Breast epithelium (tissue), 4 donors: ENCODE measurements around the gene KCND3. TPM values are rescaled to one million over a fixed set of nuclear protein-coding genes. Genes with fewer than 3 reads are reported as not detected.

Experiments used
- DNase-seq, 2 donors: peaks; one replicate each; pipeline ENCODE4 v3.0.0-alpha.2; 2019; ENCODE audit warnings: low spot score in 2 of 2
- H3K27ac ChIP-seq, 2 donors: fragments of 200-600 bp; sonication (generic) in 1 of 2; one replicate each; pipeline ENCODE4 v1.5.1; 2016 to 2019; ENCODE audit warnings: mild to moderate bottlenecking in 1 of 2
- H3K27me3 ChIP-seq, 2 donors: fragments of 200-600 bp; sonication (generic) in 1 of 2; one replicate each; pipeline versions ENCODE4 v1.5.1 to v1.6.0; 2017 to 2019; ENCODE audit warnings: control low read depth in 1 of 2, mild to moderate bottlenecking in 1 of 2
- H3K36me3 ChIP-seq: fragments of 200-600 bp; one replicate; pipeline ENCODE4 v1.5.1; 2019
- H3K4me1 ChIP-seq, 2 donors: fragments of 200-600 bp; sonication (generic); one replicate each; pipeline ENCODE4 v1.5.1; 2016 to 2019; ENCODE audit warnings: control low read depth in 1 of 2
- H3K4me3 ChIP-seq, 3 donors: fragments of 200-600 bp; sonication (generic); 1 replicate in 2 of 3; 2 replicates in 1 of 3; pipeline ENCODE4 v1.5.1; 2016 to 2019; ENCODE audit warnings: mild to moderate bottlenecking in 3 of 3, moderate library complexity in 2 of 3
- H3K9me3 ChIP-seq, 2 donors: fragments of 200-600 bp; sonication (generic) in 1 of 2; one replicate each; pipeline ENCODE4 v1.5.1; 2016 to 2019; ENCODE audit warnings: control low read depth in 1 of 2
- POLR2A ChIP-seq: fragments of 450-650 bp; IDR thresholded peaks from one replicate; pipeline ENCODE4 v1.6.1; 2016; ENCODE audit warnings: antibody characterized with exemption, mild to moderate bottlenecking, moderate library complexity
- POLR2AphosphoS5 ChIP-seq, 3 donors: sonication (generic); formaldehyde crosslinking; IDR thresholded peaks; one replicate each; pipeline ENCODE4 v1.6.1; 2017; ENCODE audit warnings: antibody characterized with exemption in 3 of 3
- intact Hi-C: fragments of 100-400 bp; cut with DNase I; formaldehyde crosslinking; loops from one replicate; pipeline ENCODE4 v1.15.1; 2023; ENCODE audit warnings: low total_unique reads
- total RNA-seq, 3 donors: library from RNA; depleted of rRNA; stranded (reverse); fragments of >200 nt; gene quantifications; one replicate each; pipeline ENCODE4 v1.1.0, GENCODE V29; 2016
- TF ChIP-seq, protein P1 (sequence below), 3 donors: fragments of 450-650 bp; IDR thresholded peaks; one replicate each; pipeline ENCODE4 v1.5.1; 2016 to 2017; ENCODE audit warnings: antibody characterized with exemption in 3 of 3, mild to moderate bottlenecking in 3 of 3, moderate library complexity in 3 of 3

KCND3 gene
- total RNA-seq, 3 donors from 2014 or later, result 5.9 to 10.2 (median 6.7) TPM

DNA sequence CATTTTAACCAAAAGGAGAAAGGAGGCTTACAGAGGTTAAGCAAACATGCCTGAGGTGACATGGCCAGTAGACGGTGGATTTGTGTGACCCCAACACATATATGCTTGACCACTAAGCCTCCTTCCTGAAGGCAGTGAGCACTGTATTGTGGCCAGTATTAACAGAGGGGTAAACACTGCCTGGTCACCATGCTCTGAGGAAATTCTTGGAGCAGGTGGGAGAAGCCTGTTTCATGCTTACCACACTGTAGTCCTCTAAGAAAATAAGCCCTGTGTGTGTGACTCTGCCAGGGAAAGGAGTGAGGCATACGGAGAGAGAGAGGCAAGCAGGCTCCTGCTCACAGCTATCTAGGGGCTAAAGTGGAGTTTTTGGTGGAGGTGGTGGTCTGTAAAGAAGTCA, 102.7 kb downstream of the KCND3 start:
- Histone ChIP-seq H3K27me3 (no peaks in the 10 kb centered on the region), H3K9me3 (no peaks in the 10 kb centered on the region), H3K4me1 (no peaks in the 10 kb centered on the region), H3K27ac (no peak overlapping the region), H3K36me3 (no peaks in the 10 kb centered on the region), H3K4me3 (no peak overlapping the region)
- TF ChIP-seq POLR2AphosphoS5 (IDR thresholded peaks at IDR 0.05) (no peak), POLR2A (no peak)
- TF ChIP-seq, protein P1, sequence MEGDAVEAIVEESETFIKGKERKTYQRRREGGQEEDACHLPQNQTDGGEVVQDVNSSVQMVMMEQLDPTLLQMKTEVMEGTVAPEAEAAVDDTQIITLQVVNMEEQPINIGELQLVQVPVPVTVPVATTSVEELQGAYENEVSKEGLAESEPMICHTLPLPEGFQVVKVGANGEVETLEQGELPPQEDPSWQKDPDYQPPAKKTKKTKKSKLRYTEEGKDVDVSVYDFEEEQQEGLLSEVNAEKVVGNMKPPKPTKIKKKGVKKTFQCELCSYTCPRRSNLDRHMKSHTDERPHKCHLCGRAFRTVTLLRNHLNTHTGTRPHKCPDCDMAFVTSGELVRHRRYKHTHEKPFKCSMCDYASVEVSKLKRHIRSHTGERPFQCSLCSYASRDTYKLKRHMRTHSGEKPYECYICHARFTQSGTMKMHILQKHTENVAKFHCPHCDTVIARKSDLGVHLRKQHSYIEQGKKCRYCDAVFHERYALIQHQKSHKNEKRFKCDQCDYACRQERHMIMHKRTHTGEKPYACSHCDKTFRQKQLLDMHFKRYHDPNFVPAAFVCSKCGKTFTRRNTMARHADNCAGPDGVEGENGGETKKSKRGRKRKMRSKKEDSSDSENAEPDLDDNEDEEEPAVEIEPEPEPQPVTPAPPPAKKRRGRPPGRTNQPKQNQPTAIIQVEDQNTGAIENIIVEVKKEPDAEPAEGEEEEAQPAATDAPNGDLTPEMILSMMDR (IDR thresholded peaks at IDR 0.05), result no peak
- intact Hi-C loops, result no loop called here
- DNase-seq, result no peak

DNA sequence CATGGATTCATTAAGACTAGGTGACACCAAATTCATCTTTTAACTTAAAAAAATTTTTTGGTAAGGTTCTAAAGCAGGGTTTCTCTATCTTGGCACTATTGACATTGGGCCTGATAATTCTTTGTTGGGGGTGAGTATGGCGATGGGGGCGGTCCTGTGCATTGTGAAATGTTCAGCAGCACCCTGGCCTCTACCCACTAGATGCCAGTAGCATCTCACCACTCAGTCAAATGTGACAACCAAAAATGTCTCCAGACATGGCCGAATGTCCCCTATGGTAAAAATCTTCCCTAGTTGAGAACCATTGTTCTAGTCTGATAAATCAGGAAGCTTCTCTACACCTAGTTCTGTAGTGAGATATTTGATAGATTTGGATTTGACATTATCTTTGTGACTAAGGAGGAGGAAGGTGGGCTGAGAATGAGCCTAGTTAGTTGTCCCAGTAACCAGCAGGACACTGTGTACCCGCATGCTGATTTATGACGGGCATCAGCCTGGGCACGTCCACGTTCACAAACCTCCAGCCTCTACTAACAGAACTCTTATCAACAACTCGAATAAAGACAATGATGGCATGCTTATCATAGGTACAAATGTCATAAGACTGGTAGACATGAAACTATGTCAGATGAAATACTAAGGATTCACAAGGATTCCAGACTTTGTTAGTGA, 104.6 kb downstream of the KCND3 start:
- TF ChIP-seq POLR2A, result no peak
- TF ChIP-seq, protein P1 (IDR thresholded peaks at IDR 0.05), result no peak
- TF ChIP-seq POLR2AphosphoS5 (IDR thresholded peaks at IDR 0.05), result no peak
- H3K4me3 ChIP-seq, result no peak overlapping the region

DNA sequence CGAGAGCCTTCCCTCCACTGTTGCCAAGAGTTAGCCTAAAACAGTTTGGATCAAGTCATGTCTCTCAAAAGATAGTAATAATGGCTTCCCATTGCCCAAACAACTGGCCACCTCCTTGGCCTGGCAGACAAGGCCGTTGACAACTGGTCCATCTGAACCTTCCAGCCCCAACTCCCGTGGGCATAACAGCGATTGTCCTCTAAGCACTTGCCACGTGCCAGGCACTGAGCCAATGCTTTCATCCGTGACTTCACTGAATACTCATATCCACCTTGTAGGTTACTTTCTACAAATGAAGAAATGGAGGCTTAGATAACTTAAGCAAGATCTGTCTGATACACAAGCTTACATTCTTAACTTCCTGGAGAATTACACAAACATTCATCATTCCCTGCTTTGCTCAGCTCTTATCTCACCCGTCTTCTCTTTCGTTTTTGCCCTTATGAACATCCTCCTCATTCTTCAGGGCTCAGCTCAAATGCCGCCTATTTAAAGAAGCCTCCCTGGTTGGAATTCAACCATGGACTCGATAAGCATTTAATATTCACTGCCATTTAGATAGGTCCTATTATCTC, 106.4 kb downstream of the KCND3 start:
- TF ChIP-seq, protein P1 (IDR thresholded peaks at IDR 0.05), result no peak
- no peak for TF ChIP-seq POLR2AphosphoS5 (IDR thresholded peaks at IDR 0.05)
- TF ChIP-seq POLR2A, result no peak
- no peaks in the 10 kb centered on the region for H3K4me1 ChIP-seq
- no peaks in the 10 kb centered on the region for H3K9me3 ChIP-seq
- H3K27ac ChIP-seq, result no peak overlapping the region
- no peak for DNase-seq
- H3K27me3 ChIP-seq, result no peaks in the 10 kb centered on the region
- H3K4me3 ChIP-seq, result no peak overlapping the region
- intact Hi-C loops, result no loop called here
- H3K36me3 ChIP-seq, result no peaks in the 10 kb centered on the region

More for the DNA sequence above, 104.6 kb downstream of the KCND3 start:
- intact Hi-C loops, result no loop called here
- H3K9me3 ChIP-seq, result no peaks in the 10 kb centered on the region
- H3K27ac ChIP-seq, result no peak overlapping the region
- no peak for DNase-seq
- H3K27me3 ChIP-seq, result no peaks in the 10 kb centered on the region
- H3K4me1 ChIP-seq, result no peaks in the 10 kb centered on the region
- H3K36me3 ChIP-seq, result no peaks in the 10 kb centered on the region

DNA sequence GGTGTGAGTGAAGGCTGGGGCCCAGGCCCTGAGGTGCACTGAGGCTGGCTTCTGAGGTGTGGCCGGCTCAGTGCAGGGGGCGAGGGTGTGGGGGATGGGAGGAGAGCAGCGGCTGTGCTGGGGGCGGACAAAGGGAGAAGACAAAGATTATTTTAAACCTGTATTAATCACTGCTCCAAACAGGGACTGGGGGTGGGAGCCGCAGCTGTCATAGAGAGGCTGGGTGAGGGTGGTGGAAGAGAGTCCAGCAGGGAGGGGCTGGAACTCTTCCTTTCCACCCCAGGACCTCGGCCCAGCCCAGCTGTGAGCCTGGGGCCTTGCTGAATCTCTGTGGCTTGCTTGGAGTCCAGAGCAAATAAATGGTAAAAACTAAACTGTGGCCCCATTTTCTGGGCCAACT, 106.9 kb downstream of the KCND3 start:
- Histone ChIP-seq H3K27me3 (no peaks in the 10 kb centered on the region), H3K4me3 (no peak overlapping the region), H3K4me1 (no peaks in the 10 kb centered on the region), H3K36me3 (no peaks in the 10 kb centered on the region), H3K9me3 (no peaks in the 10 kb centered on the region), H3K27ac (no peak overlapping the region)
- TF ChIP-seq, protein P1 (IDR thresholded peaks at IDR 0.05), result no peak
- TF ChIP-seq POLR2A (no peak), POLR2AphosphoS5 (IDR thresholded peaks at IDR 0.05) (no peak)
- intact Hi-C loops, result no loop called here
- no peak for DNase-seq

DNA sequence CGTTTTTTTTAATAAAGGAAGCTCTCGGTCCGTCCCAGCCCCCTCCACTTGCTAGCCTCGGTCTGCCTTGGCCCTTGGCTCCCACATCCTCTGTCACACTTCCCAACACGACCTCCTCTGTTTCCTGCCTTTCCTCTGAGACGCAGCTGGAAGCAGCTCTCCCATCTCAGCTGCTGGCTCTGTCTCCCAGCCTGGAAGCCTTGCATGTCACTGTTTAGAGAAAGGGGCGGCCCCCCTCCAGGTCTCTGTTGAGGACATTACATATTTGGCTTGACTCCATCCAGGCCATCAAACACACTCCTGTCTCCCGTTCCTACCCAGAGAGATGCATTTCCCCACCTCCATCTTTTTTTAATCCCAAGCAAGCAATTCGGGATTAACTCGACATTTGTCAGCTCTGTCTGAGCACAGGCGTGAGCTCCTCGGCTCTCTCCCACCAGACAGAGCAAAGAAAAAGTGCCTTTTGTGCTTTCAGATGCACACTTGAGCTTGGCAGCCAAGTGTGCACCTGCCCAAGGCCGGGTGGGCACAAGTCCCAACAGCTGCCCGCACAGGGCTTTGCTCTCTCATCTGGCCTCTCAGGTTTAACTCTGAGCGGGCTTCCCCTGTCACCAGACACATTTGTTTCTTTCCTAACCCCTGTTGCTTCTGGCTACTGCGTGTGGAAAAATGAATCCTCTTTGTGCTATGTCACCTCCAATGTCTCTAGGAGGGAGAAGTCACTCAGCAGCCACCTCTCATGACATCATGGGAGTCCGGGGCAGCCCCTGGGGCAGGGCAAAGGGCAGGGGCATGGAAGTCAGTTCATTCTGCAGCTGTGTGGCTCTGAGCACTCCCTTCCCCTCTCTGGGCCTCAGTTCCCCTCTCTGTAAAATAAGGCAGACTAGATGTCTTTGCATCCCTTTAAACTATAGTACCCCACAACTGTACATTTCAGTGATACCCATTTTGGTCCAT, 108.3 kb downstream of the KCND3 start:
- Histone ChIP-seq H3K36me3 (no peaks in the 10 kb centered on the region), H3K27me3 (no peaks in the 10 kb centered on the region), H3K9me3 (no peaks in the 10 kb centered on the region), H3K27ac (no peak overlapping the region), H3K4me3 (no peak overlapping the region), H3K4me1 (no peaks in the 10 kb centered on the region)
- DNase-seq, result no peak
- intact Hi-C loops, result no loop called here
- TF ChIP-seq, protein P1 (IDR thresholded peaks at IDR 0.05), result no peak
- TF ChIP-seq POLR2A, result no peak
- TF ChIP-seq POLR2AphosphoS5 (IDR thresholded peaks at IDR 0.05), result no peak
